Body of pancreas (tissue), 4 donors: ENCODE data around the gene PDE10A. TPM values are rescaled to one million over a fixed set of nuclear protein-coding genes. Genes with fewer than 3 reads are reported as not detected.
"Not testable (repeated sequence)": the region's sequence is repeated elsewhere in the genome, so short reads cannot be mapped to it uniquely, and the experiment has no call there.

Source experiments
- ATAC-seq: fragments of 150-250 bp; one replicate; pipeline ENCODE4 v1.9.1; 2016
- DNase-seq, 4 donors: peaks; one replicate each; pipeline ENCODE4 v3.0.0-alpha.2; 2019
- H3K27ac ChIP-seq, 4 donors: fragments of 200-600 bp; sonication (generic); 1 replicate in 3 of 4; 2 replicates in 1 of 4; pipeline versions ENCODE4 v1.5.1 to v1.6.1; 2016 to 2019; ENCODE audit warnings: mild to moderate bottlenecking in 1 of 4, mixed read lengths in 1 of 4, moderate library complexity in 1 of 4
- H3K27me3 ChIP-seq, 2 donors: fragments of 200-600 bp; sonication (generic); one replicate each; pipeline ENCODE4 v1.6.0; 2016; ENCODE audit warnings: mild to moderate bottlenecking in 1 of 2
- H3K36me3 ChIP-seq, 2 donors: fragments of 200-600 bp; sonication (generic); replicated peaks in 1 of 2; 2 replicates each; pipeline ENCODE4 v1.5.1; 2016; ENCODE audit warnings: low read depth in 2 of 2; ENCODE audit not compliant: insufficient read depth in 1 of 2
- H3K4me1 ChIP-seq: fragments of 200-600 bp; sonication (generic); one replicate; pipeline ENCODE4 v1.6.0; 2016
- H3K4me3 ChIP-seq, 2 donors: fragments of 200-600 bp; sonication (generic); 1 replicate in 1 of 2; 2 replicates in 1 of 2; pipeline ENCODE4 v1.5.1; 2016 to 2019
- H3K9me3 ChIP-seq, 3 donors: fragments of 200-600 bp; sonication (generic); 1 replicate in 2 of 3; 2 replicates in 1 of 3; pipeline ENCODE4 v1.5.1; 2016
- CTCF ChIP-seq, 7 experiments: fragments of 450-650 bp in 4 of 7; fragments of 200-600 bp in 3 of 7; sonication (generic) in 3 of 7; IDR thresholded peaks; one replicate each; pipeline ENCODE4 v1.5.1; 2016 to 2019; ENCODE audit warnings: antibody characterized with exemption in 7 of 7
- POLR2A ChIP-seq, 3 donors: fragments of 450-650 bp; IDR thresholded peaks; one replicate each; pipeline ENCODE4 v1.6.1; 2016; ENCODE audit warnings: antibody characterized with exemption in 3 of 3, mild to moderate bottlenecking in 2 of 3
- WGBS, 2 donors: methylation state at CpG; one replicate each; pipeline ENCODE4 v1.1.5; 2017; 5-methylcytosine and 5-hydroxymethylcytosine counted together
- intact Hi-C: fragments of 100-400 bp; cut with DNase I; formaldehyde crosslinking; loops from one replicate; pipeline ENCODE4 v1.15.1; 2023
- total RNA-seq, 2 donors: library from RNA; depleted of rRNA; stranded (reverse); fragments of >200 nt; gene quantifications; one replicate each; pipeline ENCODE4 v1.1.0, GENCODE V29; 2016

PDE10A gene
- total RNA-seq, 2 donors from 2014 or later, result 3.9 to 16.8 TPM

- Histone ChIP-seq H3K27me3 (no peaks in the 10 kb centered on the region), H3K4me3 (no peak overlapping the region), H3K4me1 (no peaks in the 10 kb centered on the region), H3K27ac (no peak overlapping the region), H3K9me3 (no peaks in the 10 kb centered on the region), H3K36me3 (no peaks in the 10 kb centered on the region)
- DNase-seq, result no peak
- intact Hi-C loops, result no loop called here
- 70 to 81% methylated on average over 9 of the region's 9 CpGs for WGBS, 2 donors
- TF ChIP-seq CTCF (IDR thresholded peaks at IDR 0.05), result no peak
- no peak for TF ChIP-seq POLR2A (IDR thresholded peaks at IDR 0.05)
- no peak for ATAC-seq
Observed at GRCh38 chr6:165468340-165469235, 194.5 kb downstream of the PDE10A start.

GRCh38 chr6:165463499-165463898, 199.5 kb downstream of the PDE10A start:
- H3K4me1 ChIP-seq, H3K9me3 ChIP-seq, intact Hi-C loops, H3K4me3 ChIP-seq, H3K27me3 ChIP-seq, H3K36me3 ChIP-seq, ATAC-seq, DNase-seq, H3K27ac ChIP-seq: not testable (repeated sequence)
- 90 to 93% methylated on average over 6 of the region's 6 CpGs for WGBS, 2 donors

GRCh38 chr6:165459605-165460301, 203.3 kb downstream of the PDE10A start:
- H3K27ac ChIP-seq, H3K4me1 ChIP-seq, H3K9me3 ChIP-seq, ATAC-seq, intact Hi-C loops, H3K27me3 ChIP-seq, H3K36me3 ChIP-seq, H3K4me3 ChIP-seq, DNase-seq: not testable (repeated sequence)
- 33 to 39% methylated on average over 12 of the region's 12 CpGs for WGBS, 2 donors

GRCh38 chr6:165458134-165458533, 204.9 kb downstream of the PDE10A start:
- Histone ChIP-seq H3K27ac (no peak overlapping the region), H3K4me1 (no peaks in the 10 kb centered on the region), H3K27me3 (no peaks in the 10 kb centered on the region), H3K4me3 (no peak overlapping the region), H3K36me3 (no peaks in the 10 kb centered on the region), H3K9me3 (no peaks in the 10 kb centered on the region)
- intact Hi-C loops, result no loop called here
- DNase-seq, result no peak
- no peak for TF ChIP-seq POLR2A (IDR thresholded peaks at IDR 0.05)
- TF ChIP-seq CTCF (IDR thresholded peaks at IDR 0.05), result no peak
- ATAC-seq, result no peak
- WGBS, 2 donors, result 45 to 55% methylated on average over 6 of the region's 6 CpGs

- no peaks in the 10 kb centered on the region for H3K27me3 ChIP-seq
- ATAC-seq (no peak), DNase-seq (no peak)
- H3K36me3 ChIP-seq, result no peaks in the 10 kb centered on the region
- intact Hi-C loops, result no loop called here
- 16 to 18% methylated on average over 3 of the region's 3 CpGs for WGBS, 2 donors
- no peaks in the 10 kb centered on the region for H3K4me1 ChIP-seq
- no peak overlapping the region for H3K4me3 ChIP-seq
- TF ChIP-seq CTCF (IDR thresholded peaks at IDR 0.05) (no peak), POLR2A (IDR thresholded peaks at IDR 0.05) (no peak)
- no peak overlapping the region for H3K27ac ChIP-seq
- H3K9me3 ChIP-seq, result no peaks in the 10 kb centered on the region
Observed at GRCh38 chr6:165456286-165456685, 206.8 kb downstream of the PDE10A start.
